Left kidney (tissue), 2 donors: ENCODE results near the gene AIG1. TPM values are rescaled to one million over a fixed set of nuclear protein-coding genes. Genes with fewer than 3 reads are reported as not detected.
"Not testable (repeated sequence)": the region's sequence is repeated elsewhere in the genome, so short reads cannot be mapped to it uniquely, and the experiment has no call there.

ENCODE experiments used
- DNase-seq: peaks from one replicate; pipeline ENCODE4 v3.0.0-alpha.2; 2013
- polyA plus RNA-seq: library from polyadenylated mRNA; unstranded; fragments of 120-200 nt; gene quantifications from one replicate; pipeline ENCODE4 v1.2.1, GENCODE V29; 2013; ENCODE audit not compliant: insufficient read length

AIG1 gene
- polyA plus RNA-seq, 1 donor: 118 TPM

GRCh38 chr6:143054329-143054728 is 6.4 kb upstream of the AIG1 start:
- no peak for DNase-seq

- DNase-seq: no peak
These were observed 5.5 kb upstream of the AIG1 start for GRCh38 chr6:143055213-143055612.

GRCh38 chr6:143055891-143056290 is 4.8 kb upstream of the AIG1 start:
- DNase-seq: no peak

GRCh38 chr6:143058987-143059386 is 1.7 kb upstream of the AIG1 start:
- DNase-seq: no peak

DNA sequence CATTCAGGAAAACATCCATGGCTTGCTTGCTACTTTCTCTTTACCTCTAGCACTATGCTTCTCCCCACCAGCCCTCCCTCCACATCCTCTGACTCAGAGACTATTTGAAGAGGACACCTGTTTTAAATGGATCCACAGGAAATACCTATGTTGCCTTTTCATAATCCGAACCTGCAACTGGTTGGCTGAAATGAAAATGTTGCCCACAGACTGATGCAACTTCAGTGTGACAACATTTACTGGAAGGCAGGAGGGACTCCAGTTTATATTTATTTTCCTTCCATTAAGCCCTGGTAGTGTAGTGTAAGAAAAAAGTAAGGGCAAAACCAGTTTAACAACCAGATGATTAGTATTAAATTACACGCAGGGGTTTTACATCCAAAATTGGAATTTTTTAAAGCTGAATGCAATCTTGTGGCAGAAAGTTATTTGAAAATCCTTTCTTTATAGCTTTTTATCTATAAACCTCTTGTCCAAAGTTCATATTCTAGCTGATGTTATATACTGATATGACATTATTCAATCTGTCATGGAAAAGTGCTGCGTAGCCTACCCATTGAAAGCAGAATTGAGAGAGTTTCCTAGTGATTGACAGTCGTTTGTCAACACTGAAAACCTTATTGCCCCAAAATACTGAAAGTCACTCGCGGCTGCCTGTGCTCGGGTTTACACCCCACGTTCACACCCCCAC is 881 bp upstream of the AIG1 start:
- peak; percentile 30 for DNase-seq

DNA sequence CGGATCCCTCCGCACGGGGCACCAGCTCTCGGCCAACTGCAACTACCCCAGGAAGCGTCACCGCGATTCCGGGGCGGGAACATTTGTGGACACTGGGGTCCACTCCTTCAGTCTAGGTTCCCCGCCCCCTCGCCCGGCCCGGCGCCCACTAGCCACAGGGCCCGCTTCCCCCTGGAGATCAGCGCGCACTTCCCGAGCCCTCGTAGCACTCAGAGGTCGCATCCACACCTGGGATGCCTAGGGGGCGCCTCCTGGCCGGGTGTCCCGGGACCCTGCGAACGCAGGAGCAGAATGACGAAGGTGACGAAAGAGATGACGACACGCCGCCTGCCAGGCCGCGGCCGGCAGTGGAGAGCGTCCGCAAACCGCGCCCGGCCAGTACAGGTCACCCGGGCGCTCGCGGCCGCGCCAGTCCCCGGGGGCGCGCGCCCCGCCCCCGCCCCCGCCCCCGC is 309 bp upstream of the AIG1 start:
- peak; percentile 77 for DNase-seq

DNA sequence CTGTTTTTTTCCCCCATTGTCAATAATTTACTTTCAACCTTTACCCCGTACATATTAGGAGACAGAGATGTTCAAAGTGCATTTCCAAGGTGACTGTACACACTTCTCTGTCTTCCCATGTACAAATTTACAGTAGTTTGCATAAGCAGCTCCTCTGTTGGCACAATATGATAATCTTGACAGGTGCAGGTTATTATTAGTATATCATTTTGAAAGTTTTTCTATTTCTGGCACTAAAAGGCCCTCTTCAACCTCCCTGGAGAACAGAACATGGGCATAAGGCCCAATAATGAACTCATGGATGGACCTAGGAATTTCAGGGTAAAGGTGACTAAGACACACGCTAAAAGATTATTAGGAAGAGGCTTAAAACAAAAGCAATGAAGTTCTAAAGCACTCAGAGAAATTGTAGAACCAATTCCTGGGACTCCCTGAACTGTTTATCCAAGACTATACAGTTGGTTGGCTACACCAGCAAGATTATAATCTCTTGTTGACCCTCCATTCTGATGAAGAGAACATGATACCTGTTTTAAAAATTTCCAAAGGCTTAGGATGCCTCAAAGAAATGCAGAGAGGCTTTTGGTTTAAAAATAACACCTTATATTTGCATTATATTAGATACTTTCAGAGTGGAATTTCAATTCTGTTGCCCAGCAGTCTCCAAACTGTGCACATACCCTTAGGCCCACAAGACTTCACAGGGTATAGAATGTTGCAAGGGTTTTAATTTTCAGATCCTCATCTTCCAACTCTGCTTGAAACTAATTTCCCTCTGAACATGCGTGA is 1.1 kb downstream of the AIG1 start:
- peak; percentile 20 for DNase-seq

DNA sequence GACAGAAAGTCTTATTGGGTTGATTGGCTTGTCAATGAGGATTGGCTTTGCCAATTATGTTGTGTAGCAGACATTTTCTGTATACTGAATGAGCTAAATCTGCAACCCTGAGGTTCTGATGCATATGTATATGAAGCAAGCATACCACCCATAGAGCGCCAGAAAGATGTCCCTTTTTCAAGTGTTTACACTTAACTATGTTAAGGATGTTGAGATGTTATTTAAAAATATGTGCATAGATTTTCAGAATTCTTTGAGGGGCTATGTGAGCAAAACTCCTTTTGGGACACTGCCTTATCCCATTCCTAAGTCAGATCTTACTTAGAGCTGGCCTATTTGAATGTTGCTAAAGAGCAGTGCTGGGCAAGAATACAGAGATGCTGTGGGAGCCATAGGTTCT is 1.9 kb downstream of the AIG1 start:
- no peak for DNase-seq

- no peak for DNase-seq
These were observed 2.9 kb downstream of the AIG1 start for GRCh38 chr6:143063631-143064030.

DNA sequence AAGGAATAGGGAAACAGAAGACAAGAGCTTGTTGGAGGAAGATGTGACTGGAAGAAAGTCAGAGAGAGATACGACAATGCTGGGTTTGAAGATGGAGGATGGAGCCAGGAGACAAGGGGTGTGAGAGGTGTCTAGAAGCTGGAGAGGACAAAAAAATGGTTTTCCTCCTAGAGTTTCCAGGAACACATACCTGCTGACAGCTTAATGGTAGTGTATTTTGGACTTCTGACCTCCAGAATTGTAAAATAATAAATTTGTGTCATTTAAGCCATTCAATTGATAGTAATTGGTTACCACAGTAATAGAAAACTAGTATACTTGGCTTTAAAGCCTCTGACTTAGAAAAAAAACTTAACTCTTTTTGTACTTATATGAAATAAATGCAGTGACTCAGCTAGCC is 3.6 kb downstream of the AIG1 start:
- no peak for DNase-seq

DNA sequence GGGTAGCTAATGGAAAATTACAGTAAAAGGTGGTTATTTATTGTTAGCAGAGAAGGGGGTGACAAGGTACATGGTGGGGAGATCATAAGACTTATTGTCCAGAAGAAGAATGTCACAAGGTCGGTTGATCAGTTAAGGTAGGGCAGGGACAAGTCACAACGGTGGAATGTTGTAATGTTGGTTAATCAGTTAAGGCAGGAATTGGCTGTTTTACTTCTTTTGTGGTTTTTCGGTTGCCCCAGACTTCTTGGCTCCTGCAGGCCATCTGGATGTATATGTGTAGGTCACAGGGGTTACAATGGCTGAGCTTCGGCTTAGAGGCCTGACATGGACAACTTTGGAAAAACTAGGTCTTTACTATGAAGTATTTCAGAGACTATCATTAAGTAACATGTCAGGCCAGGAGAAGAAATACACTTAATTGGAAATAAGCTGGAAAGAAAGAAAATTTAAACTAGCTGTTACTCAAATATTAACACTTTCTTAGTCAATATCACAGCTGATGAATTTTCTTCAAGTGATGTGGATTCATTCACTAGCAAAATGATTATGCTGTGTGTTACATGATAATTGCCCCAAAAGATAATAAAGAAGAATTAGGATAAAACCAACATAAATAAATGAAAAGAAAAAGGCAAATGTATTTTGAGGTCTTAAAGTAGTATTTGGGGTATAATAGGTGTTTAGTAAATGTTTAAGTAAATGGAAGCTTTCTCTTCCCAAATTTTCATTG is 4.4 kb downstream of the AIG1 start:
- no peak for DNase-seq

- DNase-seq: no peak
These were observed 7.3 kb downstream of the AIG1 start for GRCh38 chr6:143068001-143068400.

DNA sequence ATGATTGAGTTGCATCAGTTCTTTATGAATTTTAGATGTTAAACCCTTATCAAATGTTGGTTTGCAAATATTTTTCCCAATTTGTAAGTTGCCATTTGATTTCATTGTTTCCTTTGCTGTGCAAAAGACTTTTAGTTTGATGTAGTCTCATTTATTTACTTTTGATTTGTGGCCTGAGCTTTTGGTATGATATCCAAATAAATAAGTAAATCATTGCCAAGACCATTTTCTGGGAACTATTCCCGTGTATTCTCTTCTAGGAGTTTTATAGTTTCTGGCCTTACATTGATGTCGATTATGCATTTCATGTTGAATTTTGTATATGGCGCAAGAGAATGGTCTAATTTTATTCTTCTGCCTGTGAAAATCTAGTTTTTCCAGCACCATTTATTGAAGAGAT is 13.4 kb downstream of the AIG1 start:
- no peak for DNase-seq

GRCh38 chr6:143074670-143075318 is 14.1 kb downstream of the AIG1 start:
- no peak for DNase-seq

DNA sequence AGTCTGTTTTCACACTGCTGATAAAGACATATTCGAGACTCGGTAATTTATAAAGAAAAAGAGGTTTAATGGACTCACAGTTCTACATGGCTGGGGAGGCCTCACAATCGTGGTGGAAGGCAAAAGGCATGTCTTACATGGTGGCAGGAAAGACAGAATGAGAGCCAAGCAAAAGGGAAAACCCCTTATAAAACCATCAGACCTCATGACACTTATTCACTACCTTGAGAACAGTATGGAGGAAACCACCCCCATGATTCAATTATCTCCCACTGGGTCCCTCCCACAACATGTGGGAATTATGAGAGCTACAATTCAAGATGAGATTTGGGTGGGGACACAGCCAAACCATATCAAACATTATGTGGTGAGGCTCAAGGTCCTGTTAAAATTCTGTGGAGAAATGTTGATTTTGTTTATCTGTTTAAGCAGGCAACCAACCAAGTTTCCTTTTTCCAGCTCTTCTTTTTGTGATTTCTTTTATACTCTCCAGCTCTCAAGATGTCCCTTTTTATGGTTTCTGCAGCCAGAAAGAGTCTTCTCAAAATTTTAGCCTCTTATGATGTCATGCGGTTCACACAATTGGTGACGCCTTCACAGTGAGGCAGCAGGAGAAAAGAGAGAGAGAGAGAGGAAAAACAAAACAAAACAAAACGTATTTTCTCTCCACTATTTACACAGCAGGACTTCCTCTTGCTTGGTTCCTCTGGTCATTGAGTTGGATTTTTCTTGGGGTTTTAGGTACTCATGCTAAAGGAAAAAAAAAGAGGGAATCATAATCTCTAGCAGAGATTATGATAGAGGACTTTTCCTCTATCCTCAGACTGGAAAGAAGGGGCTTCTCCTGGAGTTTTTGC is 18.0 kb downstream of the AIG1 start:
- DNase-seq: no peak

- no peak for DNase-seq
These were observed 18.6 kb downstream of the AIG1 start for GRCh38 chr6:143079325-143079640.

GRCh38 chr6:143082274-143082673 is 21.6 kb downstream of the AIG1 start:
- DNase-seq: not testable (repeated sequence)

DNA sequence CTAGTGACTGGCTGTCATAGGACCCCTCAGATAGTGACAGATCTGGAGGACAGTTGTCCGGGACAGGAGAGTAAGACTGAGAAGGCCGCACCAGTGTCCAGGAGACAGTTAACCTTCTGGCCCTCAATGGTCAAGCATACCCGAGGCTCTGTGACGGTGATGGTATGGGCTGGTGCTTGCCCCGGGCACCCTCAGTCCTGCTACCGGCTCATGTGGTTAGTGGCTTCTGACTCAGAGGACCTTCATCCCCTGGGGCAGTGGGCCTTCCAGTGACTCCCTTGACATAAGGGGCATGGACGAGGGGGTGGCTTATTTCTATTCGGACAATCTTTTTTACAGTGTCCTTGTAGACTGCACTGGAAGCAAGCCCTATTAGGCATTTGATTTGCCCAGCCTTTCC is 23.3 kb downstream of the AIG1 start:
- not testable (repeated sequence) for DNase-seq

DNA sequence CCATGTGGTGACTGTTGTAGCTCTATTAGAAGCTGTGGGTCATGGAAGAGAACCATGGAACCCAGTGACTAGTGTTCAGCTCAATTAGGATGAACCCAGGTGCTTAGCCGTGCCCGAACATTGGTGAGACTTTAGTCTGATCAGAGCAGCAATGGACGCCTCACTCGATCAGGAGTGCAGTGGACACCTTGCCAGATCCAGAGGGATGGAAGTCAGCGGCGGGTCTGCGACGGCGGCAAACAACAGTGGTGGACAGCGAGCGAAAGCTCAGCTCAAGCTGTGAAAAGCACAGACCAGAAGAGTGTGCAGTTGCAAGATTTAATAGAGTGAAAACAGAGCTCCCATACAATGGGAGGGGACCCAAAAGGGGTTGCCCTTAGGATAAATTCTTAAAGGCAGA is 26.6 kb downstream of the AIG1 start:
- DNase-seq: not testable (repeated sequence)

DNA sequence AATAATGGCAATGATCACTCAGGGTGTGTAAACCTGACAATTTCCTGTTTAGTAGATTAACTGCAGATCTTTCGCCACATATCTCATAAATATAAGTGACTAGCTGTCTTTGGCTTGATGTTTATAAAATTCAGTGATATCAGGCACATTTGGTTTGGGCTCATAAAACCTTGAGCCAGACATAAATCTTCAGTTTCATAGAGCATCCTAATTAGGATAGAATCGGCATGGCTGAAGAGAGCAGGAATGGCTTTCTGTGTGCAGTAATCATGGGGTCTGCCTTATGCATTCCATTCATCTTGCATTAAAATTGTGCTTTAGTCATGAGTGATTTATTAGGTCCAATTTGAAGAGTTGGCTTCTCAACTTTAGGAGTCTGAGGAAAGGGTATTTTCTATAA is 27.2 kb downstream of the AIG1 start:
- DNase-seq: no peak

DNA sequence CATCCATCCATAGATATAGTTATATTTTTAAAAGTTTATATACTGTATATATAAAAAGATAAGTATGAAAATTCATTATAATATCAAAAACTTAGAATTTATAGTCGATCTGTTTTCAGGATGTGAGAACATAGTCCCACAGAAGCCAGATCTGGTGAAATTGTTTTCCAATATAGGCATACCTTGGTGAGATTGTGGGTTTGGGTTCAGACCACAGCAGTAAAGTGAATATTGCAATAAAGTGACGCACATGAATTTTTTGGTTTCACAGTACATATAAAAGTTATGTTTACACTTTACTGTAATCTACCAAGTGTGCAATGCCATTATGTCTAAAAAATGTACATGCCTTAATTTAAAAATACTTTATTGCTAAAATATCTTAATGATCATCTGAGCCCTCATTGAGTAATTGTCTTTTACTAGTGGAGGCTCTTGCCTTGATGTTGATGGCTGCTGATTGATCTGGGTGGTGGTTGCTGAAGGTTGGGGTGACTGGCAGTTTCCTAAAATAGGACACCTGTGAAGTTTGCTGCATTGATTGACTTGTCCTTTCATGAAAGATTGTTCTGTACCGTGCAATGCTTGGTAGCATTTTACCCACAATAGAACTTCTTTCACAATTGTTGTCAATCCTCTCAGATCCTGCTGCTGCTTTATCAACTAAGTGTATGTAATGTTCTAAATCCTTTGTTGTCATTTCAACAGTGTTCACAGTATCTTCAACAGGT is 29.8 kb downstream of the AIG1 start:
- no peak for DNase-seq
